ENCODE results near the gene CIDEB. TPM values are rescaled to one million over a fixed set of nuclear protein-coding genes. Genes with fewer than 3 reads are reported as not detected.

The CIDEB gene
- total RNA-seq, 1 experiment from 2014 or later: not detected

DNA sequence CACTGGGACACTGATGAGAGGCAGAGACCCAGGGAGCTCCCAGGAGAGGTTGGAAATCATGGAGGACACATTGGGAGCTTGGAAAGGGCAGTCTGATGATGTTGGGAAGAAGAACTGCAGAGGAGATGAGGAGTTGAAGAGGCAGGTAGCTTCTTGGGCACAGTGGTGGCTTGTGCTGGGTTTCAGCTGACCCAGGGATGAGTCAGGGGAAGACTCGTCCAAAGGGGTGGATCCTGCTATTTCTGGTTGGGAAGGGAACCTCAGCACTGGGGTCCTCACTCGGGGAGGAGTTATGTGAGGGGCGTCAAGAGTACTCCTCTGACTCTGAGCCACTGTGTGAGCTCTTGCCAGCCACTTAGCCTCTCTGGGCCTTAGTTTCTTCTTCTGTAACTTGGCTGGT, 15.6 kb upstream of the CIDEB start:
- intact Hi-C loops (cut with micrococcal nuclease; ENCODE audit: unreplicated experiment): no loop called here
- H3K4me3 ChIP-seq: no peak overlapping the region
- no TSS peak for BruUV-seq (replicated peaks)
- no peak overlapping the region for H3K4me2 ChIP-seq
- H3K79me2 ChIP-seq (ENCODE audit: low read depth): no peaks in the 10 kb centered on the region
- H3K9me2 ChIP-seq (ENCODE audit: insufficient read depth): no peaks in the 10 kb centered on the region
- no peaks in the 10 kb centered on the region for H3F3A ChIP-seq (ENCODE audit: insufficient read depth, low read depth)
- no peaks in the 10 kb centered on the region for H4K20me1 ChIP-seq (ENCODE audit: insufficient read depth)
- ChIA-PET CTCF (no interaction called here), POLR2A (ENCODE audit: unreplicated experiment) (no interaction called here)
- no peak for DNase-seq
- H3K27ac ChIP-seq: no peak overlapping the region
- H3K4me1 ChIP-seq (replicated peaks; ENCODE audit: insufficient read depth): no peaks in the 10 kb centered on the region
- H3K27me3 ChIP-seq (ENCODE audit: insufficient read depth, low read depth): no peaks in the 10 kb centered on the region
- TF ChIP-seq EZH2 (IDR thresholded peaks at IDR 0.05; ENCODE audit: low read depth): no peak
- H3K9me3 ChIP-seq (ENCODE audit: insufficient read depth, low read depth): no peaks in the 10 kb centered on the region
- no peak overlapping the region for H2AFZ ChIP-seq
- no peaks in the 10 kb centered on the region for H3K36me3 ChIP-seq (ENCODE audit: low read depth)

DNA sequence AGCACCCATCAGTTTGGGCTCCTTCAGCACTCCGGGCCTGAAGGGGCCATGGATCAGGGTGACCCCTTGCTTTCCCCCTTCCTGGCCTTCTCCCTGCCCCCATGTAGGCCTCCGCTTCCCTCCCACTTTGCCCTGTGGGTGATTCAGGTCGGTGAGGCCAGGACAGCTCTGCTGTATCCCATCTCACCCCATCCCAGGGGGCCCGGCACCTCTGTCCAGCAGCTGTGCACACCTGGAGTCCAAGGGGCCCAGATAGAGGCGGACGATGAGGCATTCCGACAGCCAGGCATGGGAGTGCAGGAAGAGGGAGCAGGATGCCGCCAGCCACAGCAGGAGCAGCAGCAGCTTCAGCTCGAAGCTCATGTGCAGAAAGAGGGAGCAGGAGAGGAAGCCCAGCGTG, 14.9 kb upstream of the CIDEB start:
- Histone ChIP-seq H3K27ac (no peak overlapping the region), H3K27me3 (ENCODE audit: insufficient read depth, low read depth) (no peaks in the 10 kb centered on the region), H4K20me1 (ENCODE audit: insufficient read depth) (no peaks in the 10 kb centered on the region), H3K79me2 (ENCODE audit: low read depth) (no peaks in the 10 kb centered on the region), H3K4me1 (replicated peaks; ENCODE audit: insufficient read depth) (no peaks in the 10 kb centered on the region), H2AFZ (no peak overlapping the region), H3F3A (ENCODE audit: insufficient read depth, low read depth) (no peaks in the 10 kb centered on the region), H3K4me2 (no peak overlapping the region), H3K9me3 (ENCODE audit: insufficient read depth, low read depth) (no peaks in the 10 kb centered on the region), H3K36me3 (ENCODE audit: low read depth) (no peaks in the 10 kb centered on the region), H3K9me2 (ENCODE audit: insufficient read depth) (no peaks in the 10 kb centered on the region), H3K4me3 (no peak overlapping the region)
- intact Hi-C loops (cut with micrococcal nuclease; ENCODE audit: unreplicated experiment): no loop called here
- no peak for DNase-seq
- ChIA-PET CTCF (interaction anchor here (0.6 kb wide), 1 partner anchor 15 kb away, joined by 7 read pairs; the partner anchor contains the start of gene CIDEB), POLR2A (ENCODE audit: unreplicated experiment) (no interaction called here)
- no peak for TF ChIP-seq EZH2 (IDR thresholded peaks at IDR 0.05; ENCODE audit: low read depth)
- TF ChIP-seq, protein P1, sequence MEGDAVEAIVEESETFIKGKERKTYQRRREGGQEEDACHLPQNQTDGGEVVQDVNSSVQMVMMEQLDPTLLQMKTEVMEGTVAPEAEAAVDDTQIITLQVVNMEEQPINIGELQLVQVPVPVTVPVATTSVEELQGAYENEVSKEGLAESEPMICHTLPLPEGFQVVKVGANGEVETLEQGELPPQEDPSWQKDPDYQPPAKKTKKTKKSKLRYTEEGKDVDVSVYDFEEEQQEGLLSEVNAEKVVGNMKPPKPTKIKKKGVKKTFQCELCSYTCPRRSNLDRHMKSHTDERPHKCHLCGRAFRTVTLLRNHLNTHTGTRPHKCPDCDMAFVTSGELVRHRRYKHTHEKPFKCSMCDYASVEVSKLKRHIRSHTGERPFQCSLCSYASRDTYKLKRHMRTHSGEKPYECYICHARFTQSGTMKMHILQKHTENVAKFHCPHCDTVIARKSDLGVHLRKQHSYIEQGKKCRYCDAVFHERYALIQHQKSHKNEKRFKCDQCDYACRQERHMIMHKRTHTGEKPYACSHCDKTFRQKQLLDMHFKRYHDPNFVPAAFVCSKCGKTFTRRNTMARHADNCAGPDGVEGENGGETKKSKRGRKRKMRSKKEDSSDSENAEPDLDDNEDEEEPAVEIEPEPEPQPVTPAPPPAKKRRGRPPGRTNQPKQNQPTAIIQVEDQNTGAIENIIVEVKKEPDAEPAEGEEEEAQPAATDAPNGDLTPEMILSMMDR (conservative IDR thresholded peaks at IDR 0.05): no peak
- BruUV-seq (replicated peaks): no TSS peak

DNA sequence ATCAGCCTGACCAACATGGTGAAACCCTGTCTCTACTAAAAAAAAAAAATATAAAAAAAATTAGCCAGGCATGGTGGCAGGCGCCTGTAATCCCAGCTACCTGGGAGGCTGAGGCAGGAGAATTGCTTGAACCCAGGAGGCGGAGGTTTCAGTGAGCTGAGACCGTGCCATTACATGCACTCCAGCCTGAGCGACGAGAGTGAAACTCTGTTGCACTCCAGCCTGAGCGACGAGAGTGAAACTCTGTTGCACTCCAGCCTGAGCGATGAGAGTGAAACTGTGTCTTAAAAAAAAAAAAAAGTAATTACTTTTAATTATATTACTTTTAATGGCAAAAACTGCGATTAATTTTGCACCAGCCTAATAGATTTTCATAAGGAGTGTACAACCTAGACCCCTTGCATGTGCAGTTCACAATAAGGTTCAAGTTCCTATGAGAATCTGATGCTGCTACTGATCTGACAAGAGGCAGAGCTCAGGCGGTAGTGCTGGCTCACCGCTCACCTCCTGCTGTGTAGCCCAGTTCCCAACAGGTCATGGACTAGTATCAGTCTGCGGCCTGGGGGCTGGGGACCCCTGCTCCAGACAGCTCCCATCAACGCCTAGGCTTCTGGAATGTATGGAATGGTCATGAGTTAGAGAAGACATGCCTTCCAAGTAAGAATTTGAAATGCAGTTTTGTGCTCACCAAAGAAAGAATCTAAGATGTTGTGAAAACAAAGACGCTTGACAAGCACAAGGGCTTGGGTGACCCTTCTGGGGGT, 13.6 kb upstream of the CIDEB start:
- no peak for DNase-seq
- ChIA-PET POLR2A (ENCODE audit: unreplicated experiment) (no interaction called here), CTCF (no interaction called here)
- intact Hi-C loops (cut with micrococcal nuclease; ENCODE audit: unreplicated experiment): no loop called here
- no peak overlapping the region for H3K4me3 ChIP-seq
- H3K9me2 ChIP-seq (ENCODE audit: insufficient read depth): no peaks in the 10 kb centered on the region
- H3K27ac ChIP-seq: no peak overlapping the region
- H3F3A ChIP-seq (ENCODE audit: insufficient read depth, low read depth): no peaks in the 10 kb centered on the region; the same call in 1 of the 2 replicates
- H3K4me1 ChIP-seq (replicated peaks; ENCODE audit: insufficient read depth): no peaks in the 10 kb centered on the region
- no peaks in the 10 kb centered on the region for H4K20me1 ChIP-seq (ENCODE audit: insufficient read depth)
- TF ChIP-seq, protein P1 (conservative IDR thresholded peaks at IDR 0.05): no peak
- TF ChIP-seq EZH2 (IDR thresholded peaks at IDR 0.05; ENCODE audit: low read depth): no peak
- no peaks in the 10 kb centered on the region for H3K9me3 ChIP-seq (ENCODE audit: insufficient read depth, low read depth)
- no peaks in the 10 kb centered on the region for H3K36me3 ChIP-seq (ENCODE audit: low read depth)
- BruUV-seq (replicated peaks): no TSS peak
- no peaks in the 10 kb centered on the region for H3K27me3 ChIP-seq (ENCODE audit: insufficient read depth, low read depth)
- H3K4me2 ChIP-seq: no peak overlapping the region
- H2AFZ ChIP-seq: no peak overlapping the region
- H3K79me2 ChIP-seq (ENCODE audit: low read depth): no peaks in the 10 kb centered on the region

All from PC-9 (cell line).